HG03095 (cell line): ENCODE results near the gene CLIC5.

ENCODE experiments used
- ATAC-seq: cut with Tn5 transposase; IDR thresholded peaks from one replicate; pipeline ENCODE4 v1.9.1; 2021; ENCODE audit warnings: moderate library complexity; ENCODE audit not compliant: unreplicated experiment

CLIC5 gene

GRCh38 chr6:45851034-45851400 is 164.6 kb downstream of the CLIC5 start:
- no peak for ATAC-seq

DNA sequence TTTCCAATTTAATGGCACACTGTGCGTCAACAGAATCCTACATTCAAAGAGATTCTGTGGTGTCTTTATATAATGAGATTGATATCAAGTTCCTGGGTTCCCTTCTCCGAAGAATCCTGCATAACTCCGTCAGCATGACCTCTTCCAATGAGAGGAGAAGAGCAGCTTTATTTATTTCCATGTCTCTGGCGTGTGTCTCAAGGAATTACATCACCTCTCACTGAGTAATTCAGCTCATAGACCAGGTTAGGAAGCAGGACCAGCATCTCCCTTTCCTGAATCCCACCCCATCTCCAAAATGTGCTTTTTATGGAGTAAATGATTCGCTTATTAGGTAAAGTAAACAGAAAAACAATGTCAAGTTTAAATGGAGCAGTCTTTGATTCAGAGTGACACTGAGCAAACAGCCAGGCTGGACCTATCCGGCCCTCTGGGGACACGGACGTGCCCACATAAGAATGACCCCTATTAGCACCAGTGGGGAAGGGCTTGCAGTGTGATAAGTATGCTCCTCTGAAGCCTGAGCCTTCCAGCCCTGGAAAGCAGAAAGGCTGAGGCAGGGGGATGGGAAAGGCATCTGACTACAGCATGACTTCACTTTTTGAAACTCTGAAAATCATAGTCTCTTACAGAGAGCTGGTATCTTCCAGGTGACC is 165.2 kb downstream of the CLIC5 start:
- no peak for ATAC-seq

GRCh38 chr6:45845567-45845966 is 170.1 kb downstream of the CLIC5 start:
- ATAC-seq, result no peak

DNA sequence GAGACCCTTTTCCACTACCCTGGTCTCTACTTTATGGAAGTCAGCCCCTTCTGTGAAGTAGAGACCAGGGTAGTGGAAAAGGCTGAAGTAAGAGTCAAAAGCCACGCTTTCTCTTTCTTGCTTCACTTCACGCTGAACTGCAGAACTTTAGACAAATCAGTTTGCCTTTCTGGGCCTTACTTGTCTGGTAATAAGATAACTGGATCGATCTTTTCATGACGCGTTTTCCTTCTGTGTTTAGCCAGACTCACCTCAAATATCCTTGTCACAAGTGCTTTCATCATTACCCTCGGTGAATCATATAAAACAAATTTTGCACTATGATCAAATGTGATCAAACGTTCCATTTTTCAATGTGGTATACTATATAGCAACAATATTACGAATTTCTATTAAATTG is 170.7 kb downstream of the CLIC5 start:
- ATAC-seq, result no peak

- no peak for ATAC-seq
Measured at GRCh38 chr6:45843848-45844521, 171.7 kb downstream of the CLIC5 start.

DNA sequence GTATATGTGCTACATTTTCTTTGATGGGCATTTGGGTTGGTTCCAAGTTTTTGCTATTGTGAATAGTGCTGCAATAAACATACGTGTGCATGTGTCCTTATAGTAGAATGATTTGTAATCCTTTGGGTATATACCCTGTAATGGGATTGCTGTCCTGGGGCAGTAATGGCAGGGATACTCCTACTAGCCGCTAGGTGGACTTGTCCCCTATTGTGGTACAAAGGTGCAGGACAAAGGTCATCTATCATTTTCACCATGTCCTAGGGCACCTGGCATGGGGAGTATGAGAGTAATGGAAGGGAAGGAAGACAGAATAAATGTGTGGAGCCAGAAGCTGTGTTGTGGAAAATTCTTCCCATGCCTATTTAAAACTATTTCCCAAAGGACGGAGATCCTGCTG is 174.6 kb downstream of the CLIC5 start:
- no peak for ATAC-seq

GRCh38 chr6:45838996-45839395 is 176.7 kb downstream of the CLIC5 start:
- ATAC-seq, result no peak

- ATAC-seq, result no peak
Measured at GRCh38 chr6:45838451-45838850, 177.2 kb downstream of the CLIC5 start.

- ATAC-seq, result no peak
Measured at GRCh38 chr6:45837541-45838200, 178.0 kb downstream of the CLIC5 start.

- no peak for ATAC-seq
Measured at GRCh38 chr6:45836984-45837383, 178.7 kb downstream of the CLIC5 start.

GRCh38 chr6:45836438-45836824 is 179.2 kb downstream of the CLIC5 start:
- ATAC-seq, result no peak

GRCh38 chr6:45835721-45836437 is 179.8 kb downstream of the CLIC5 start:
- no peak for ATAC-seq

DNA sequence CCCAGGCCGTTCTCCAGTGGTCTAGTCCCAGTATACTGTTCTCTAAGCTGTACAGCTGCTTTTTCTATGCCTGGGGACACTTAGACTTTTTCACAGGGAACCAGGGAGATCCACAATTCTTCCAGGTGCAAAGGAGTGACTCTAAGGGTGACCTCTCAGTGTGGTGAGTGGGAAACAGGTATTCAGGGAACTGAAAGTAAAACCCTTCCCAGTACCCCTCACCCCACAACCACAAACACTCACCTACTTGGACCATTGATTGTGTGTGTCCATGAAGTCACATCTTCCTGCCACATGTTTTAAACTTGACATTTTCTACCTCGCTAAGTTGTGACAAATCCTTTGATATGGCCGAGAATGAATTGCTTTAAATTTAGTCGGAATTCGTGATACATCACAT is 183.6 kb downstream of the CLIC5 start:
- no peak for ATAC-seq
